ENCODE measurements around the gene TOX2. TPM values are rescaled to one million over a fixed set of nuclear protein-coding genes. Genes with fewer than 3 reads are reported as not detected.

The TOX2 gene
- total RNA-seq, 1 donor from 2014 or later: 2.8 TPM

DNA sequence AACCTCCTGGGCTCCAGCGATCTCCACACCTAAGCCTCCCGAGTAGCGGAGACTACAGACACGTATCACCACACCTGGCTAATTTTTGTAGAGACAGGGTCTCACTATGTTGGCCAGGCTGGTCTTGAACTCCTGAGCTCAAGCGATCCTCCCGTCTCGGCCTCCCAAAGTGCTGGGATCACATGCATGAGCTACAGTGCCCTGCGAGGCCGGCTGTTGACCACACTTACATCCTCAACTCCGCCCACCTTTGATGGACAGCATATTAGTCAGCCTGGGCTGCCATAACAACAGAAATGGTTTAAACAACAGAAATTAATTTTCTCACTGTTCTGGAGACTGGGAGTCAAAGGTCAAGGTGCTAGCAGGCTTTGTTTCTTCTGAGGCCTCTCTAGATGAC, 164.6 kb downstream of the TOX2 start:
- Mint-ChIP-seq H3K27me3 (peaks cover 7% of the 10 kb centered on the region), H3K27ac (no peak overlapping the region), H3K4me3 (ENCODE audit: low read depth) (no peak overlapping the region), H3K9me3 (ENCODE audit: low read depth) (no peaks in the 10 kb centered on the region), H3K36me3 (ENCODE audit: insufficient read depth) (no peaks in the 10 kb centered on the region), H3K4me1 (ENCODE audit: low read depth) (no peaks in the 10 kb centered on the region)
- TF ChIP-seq, protein P1, sequence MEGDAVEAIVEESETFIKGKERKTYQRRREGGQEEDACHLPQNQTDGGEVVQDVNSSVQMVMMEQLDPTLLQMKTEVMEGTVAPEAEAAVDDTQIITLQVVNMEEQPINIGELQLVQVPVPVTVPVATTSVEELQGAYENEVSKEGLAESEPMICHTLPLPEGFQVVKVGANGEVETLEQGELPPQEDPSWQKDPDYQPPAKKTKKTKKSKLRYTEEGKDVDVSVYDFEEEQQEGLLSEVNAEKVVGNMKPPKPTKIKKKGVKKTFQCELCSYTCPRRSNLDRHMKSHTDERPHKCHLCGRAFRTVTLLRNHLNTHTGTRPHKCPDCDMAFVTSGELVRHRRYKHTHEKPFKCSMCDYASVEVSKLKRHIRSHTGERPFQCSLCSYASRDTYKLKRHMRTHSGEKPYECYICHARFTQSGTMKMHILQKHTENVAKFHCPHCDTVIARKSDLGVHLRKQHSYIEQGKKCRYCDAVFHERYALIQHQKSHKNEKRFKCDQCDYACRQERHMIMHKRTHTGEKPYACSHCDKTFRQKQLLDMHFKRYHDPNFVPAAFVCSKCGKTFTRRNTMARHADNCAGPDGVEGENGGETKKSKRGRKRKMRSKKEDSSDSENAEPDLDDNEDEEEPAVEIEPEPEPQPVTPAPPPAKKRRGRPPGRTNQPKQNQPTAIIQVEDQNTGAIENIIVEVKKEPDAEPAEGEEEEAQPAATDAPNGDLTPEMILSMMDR (IDR thresholded peaks at IDR 0.05; ENCODE audit: unreplicated experiment): no peak
- no peak for DNase-seq (ENCODE audit: low spot score, unreplicated experiment)

DNA sequence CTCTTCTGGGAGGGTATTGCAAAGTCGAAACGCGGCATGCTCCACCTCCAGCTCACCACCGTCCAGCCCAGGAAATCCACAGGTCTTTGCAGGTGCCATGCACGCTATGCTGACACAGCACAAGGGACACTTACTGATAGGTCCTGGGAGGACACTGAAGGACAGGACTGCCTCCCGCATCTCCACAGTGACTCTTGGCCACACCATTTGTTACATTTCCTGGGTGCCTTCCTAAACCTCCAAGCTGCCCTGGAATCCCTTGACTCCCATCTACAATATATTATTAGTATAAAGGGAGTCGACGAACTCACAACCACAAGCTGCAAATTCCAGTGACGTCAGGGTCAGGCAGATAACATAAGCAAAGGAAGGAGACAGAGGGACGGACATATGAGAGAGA, 165.4 kb downstream of the TOX2 start:
- DNase-seq (ENCODE audit: low spot score, unreplicated experiment): no peak
- Mint-ChIP-seq H3K4me3 (ENCODE audit: low read depth) (no peak overlapping the region), H3K36me3 (ENCODE audit: insufficient read depth) (no peaks in the 10 kb centered on the region), H3K9me3 (ENCODE audit: low read depth) (no peaks in the 10 kb centered on the region), H3K4me1 (ENCODE audit: low read depth) (no peaks in the 10 kb centered on the region), H3K27me3 (peaks cover 6% of the 10 kb centered on the region), H3K27ac (no peak overlapping the region)
- TF ChIP-seq, protein P1 (IDR thresholded peaks at IDR 0.05; ENCODE audit: unreplicated experiment): no peak

DNA sequence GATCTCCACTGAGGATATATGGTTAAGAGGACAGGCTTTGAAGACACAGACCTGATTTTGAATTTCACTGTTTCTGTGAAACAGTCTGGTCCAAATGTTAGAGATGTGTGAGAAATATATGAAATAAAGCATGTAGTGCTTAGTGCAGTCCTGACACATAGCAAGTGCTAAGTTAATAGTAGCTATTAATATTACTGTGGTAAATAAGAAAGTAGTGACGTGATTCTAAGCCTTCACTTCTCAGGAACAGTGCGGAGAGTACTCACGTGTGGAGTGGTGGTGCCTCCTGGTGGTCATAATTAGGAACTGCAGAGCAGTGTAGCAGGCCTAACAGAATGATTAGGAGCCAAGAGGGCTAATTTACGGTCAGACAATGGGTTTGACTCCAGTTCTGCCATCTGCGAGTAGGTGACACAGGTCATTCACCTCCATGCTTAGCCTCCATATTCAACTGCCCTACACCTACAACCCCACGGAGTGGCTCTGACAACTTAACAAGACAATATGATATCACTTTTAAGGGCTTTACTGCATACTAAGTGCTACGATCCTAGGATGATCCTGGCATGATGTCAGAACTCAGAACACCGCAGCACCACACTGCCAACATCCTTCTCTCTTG, 166.1 kb downstream of the TOX2 start:
- H3K27ac Mint-ChIP-seq: peak overlapping the region; percentile 31
- peaks cover 2% of the 10 kb centered on the region for H3K27me3 Mint-ChIP-seq
- no peaks in the 10 kb centered on the region for H3K9me3 Mint-ChIP-seq (ENCODE audit: low read depth)
- H3K4me1 Mint-ChIP-seq (ENCODE audit: low read depth): no peaks in the 10 kb centered on the region
- no peak overlapping the region for H3K4me3 Mint-ChIP-seq (ENCODE audit: low read depth)
- TF ChIP-seq, protein P1 (IDR thresholded peaks at IDR 0.05; ENCODE audit: unreplicated experiment): peak; percentile 99
- peak; percentile 57 for DNase-seq (ENCODE audit: low spot score, unreplicated experiment)
- H3K36me3 Mint-ChIP-seq (ENCODE audit: insufficient read depth): no peaks in the 10 kb centered on the region

DNA sequence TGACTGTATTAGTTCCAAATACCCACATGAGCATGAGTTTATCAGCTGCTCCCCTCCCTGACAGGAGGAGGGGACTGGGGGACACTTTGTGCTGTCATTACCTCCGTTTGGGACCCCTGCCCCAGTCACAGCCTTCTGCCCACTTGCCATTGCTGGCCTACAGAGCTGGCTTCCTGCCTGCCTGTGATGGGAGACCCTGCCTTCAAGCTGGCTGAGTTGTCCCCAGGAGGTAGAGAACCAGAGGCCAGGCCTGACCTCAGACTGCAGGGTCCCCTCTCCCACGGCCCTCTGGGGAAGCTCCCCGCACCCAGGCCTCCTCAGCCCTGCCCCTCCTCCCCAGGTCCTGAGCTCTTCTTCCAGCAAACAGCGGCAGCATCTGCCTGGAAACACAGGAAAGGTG, 166.8 kb downstream of the TOX2 start:
- no peaks in the 10 kb centered on the region for H3K4me1 Mint-ChIP-seq (ENCODE audit: low read depth)

GRCh38 chr20:44081888-44082287, 167.2 kb downstream of the TOX2 start:
- TF ChIP-seq, protein P1 (IDR thresholded peaks at IDR 0.05; ENCODE audit: unreplicated experiment): no peak
- H3K27ac Mint-ChIP-seq: no peak overlapping the region
- H3K4me1 Mint-ChIP-seq (ENCODE audit: low read depth): no peaks in the 10 kb centered on the region
- no peaks in the 10 kb centered on the region for H3K36me3 Mint-ChIP-seq (ENCODE audit: insufficient read depth)
- DNase-seq (ENCODE audit: low spot score, unreplicated experiment): no peak
- no peaks in the 10 kb centered on the region for H3K9me3 Mint-ChIP-seq (ENCODE audit: low read depth)
- H3K27me3 Mint-ChIP-seq: peaks cover 2% of the 10 kb centered on the region
- no peak overlapping the region for H3K4me3 Mint-ChIP-seq (ENCODE audit: low read depth)

More for the DNA sequence above, 166.8 kb downstream of the TOX2 start:
- TF ChIP-seq, protein P1 (IDR thresholded peaks at IDR 0.05; ENCODE audit: unreplicated experiment): no peak
- Mint-ChIP-seq H3K27me3 (peaks cover 2% of the 10 kb centered on the region), H3K4me3 (ENCODE audit: low read depth) (no peak overlapping the region), H3K36me3 (ENCODE audit: insufficient read depth) (no peaks in the 10 kb centered on the region), H3K27ac (no peak overlapping the region), H3K9me3 (ENCODE audit: low read depth) (no peaks in the 10 kb centered on the region)
- no peak for DNase-seq (ENCODE audit: low spot score, unreplicated experiment)

Measured in progenitor cell of endocrine pancreas (in vitro differentiated cells).